Fibroblast of skin of abdomen (primary cell): Measurements from ENCODE around the gene PTPRM.

ENCODE experiments used
- DNase-seq: peaks from one replicate; pipeline ENCODE4 v3.0.0-alpha.2; 2013

Gene PTPRM

GRCh38 chr18:8341481-8342230, 774.5 kb downstream of the PTPRM start:
- DNase-seq: peak; percentile 83

GRCh38 chr18:8348051-8348720, 781.1 kb downstream of the PTPRM start:
- DNase-seq: no peak

GRCh38 chr18:8349608-8350323, 782.6 kb downstream of the PTPRM start:
- DNase-seq: no peak

- DNase-seq: no peak
These were observed 783.5 kb downstream of the PTPRM start for GRCh38 chr18:8350628-8351027.

- no peak for DNase-seq
These were observed 784.0 kb downstream of the PTPRM start for GRCh38 chr18:8351161-8351560.

GRCh38 chr18:8354304-8354703, 787.2 kb downstream of the PTPRM start:
- DNase-seq: no peak

GRCh38 chr18:8356001-8356400, 788.9 kb downstream of the PTPRM start:
- DNase-seq: no peak

- no peak for DNase-seq
These were observed 790.2 kb downstream of the PTPRM start for GRCh38 chr18:8357320-8357719.

- no peak for DNase-seq
These were observed 791.1 kb downstream of the PTPRM start for GRCh38 chr18:8358033-8358765.

GRCh38 chr18:8359076-8359475, 792.0 kb downstream of the PTPRM start:
- no peak for DNase-seq

GRCh38 chr18:8359481-8359880, 792.4 kb downstream of the PTPRM start:
- no peak for DNase-seq

GRCh38 chr18:8361941-8362471, 794.9 kb downstream of the PTPRM start:
- no peak for DNase-seq

GRCh38 chr18:8362863-8363262, 795.7 kb downstream of the PTPRM start:
- no peak for DNase-seq

GRCh38 chr18:8364385-8364784, 797.3 kb downstream of the PTPRM start:
- no peak for DNase-seq

GRCh38 chr18:8365006-8365405, 797.9 kb downstream of the PTPRM start:
- no peak for DNase-seq

- no peak for DNase-seq
These were observed 798.4 kb downstream of the PTPRM start for GRCh38 chr18:8365528-8365927.

GRCh38 chr18:8366070-8366469, 799.0 kb downstream of the PTPRM start:
- no peak for DNase-seq

- DNase-seq: no peak
These were observed 799.5 kb downstream of the PTPRM start for GRCh38 chr18:8366656-8367055.

GRCh38 chr18:8367217-8367988, 800.3 kb downstream of the PTPRM start:
- DNase-seq: no peak

- no peak for DNase-seq
These were observed 801.5 kb downstream of the PTPRM start for GRCh38 chr18:8368512-8369217.

- DNase-seq: no peak
These were observed 806.4 kb downstream of the PTPRM start for GRCh38 chr18:8373486-8373885.
